HepG2 (cell line): ENCODE measurements around the gene PWP1. TPM values are rescaled to one million over a fixed set of nuclear protein-coding genes. Genes with fewer than 3 reads are reported as not detected.

ENCODE experiments used
- ARHGAP35 ChIP-seq: sonication (generic); formaldehyde crosslinking; IDR thresholded peaks from 2 replicates; pipeline ENCODE4 v1.9.0; 2022; ENCODE audit warnings: mild to moderate bottlenecking, inconsistent platforms, moderate library complexity, missing genetic modification reagents, borderline replicate concordance
- ATRX ChIP-seq: sonication (generic); formaldehyde crosslinking; IDR thresholded peaks from 2 replicates; pipeline ENCODE4 v1.4.0; 2020; ENCODE audit warnings: missing genetic modification reagents, borderline replicate concordance
- ONECUT2 ChIP-seq: sonication (generic); formaldehyde crosslinking; IDR thresholded peaks from 2 replicates; pipeline ENCODE4 v1.4.0; 2020; ENCODE audit warnings: missing genetic modification reagents
- U2AF1 ChIP-seq: fragments of 200-400 bp; formaldehyde crosslinking; optimal IDR thresholded peaks from 2 replicates; pipeline ENCODE3; 2017; ENCODE audit warnings: mild to moderate bottlenecking, low read depth, low read length
- YEATS2 ChIP-seq: sonication (generic); formaldehyde crosslinking; IDR thresholded peaks from 2 replicates; pipeline ENCODE4 v1.4.0; 2020; ENCODE audit warnings: missing genetic modification reagents, borderline replicate concordance
- ZNF407 ChIP-seq: sonication (generic); formaldehyde crosslinking; IDR thresholded peaks from one replicate; pipeline ENCODE4 v1.5.1; 2020; ENCODE audit warnings: mild to moderate bottlenecking, missing genetic modification reagents; ENCODE audit errors: not compliant biosample characterization
- ZNF577 ChIP-seq: sonication (generic); formaldehyde crosslinking; IDR thresholded peaks from 2 replicates; pipeline ENCODE4 v1.4.0; 2020; ENCODE audit warnings: mild to moderate bottlenecking, low read depth, missing genetic modification reagents, borderline replicate concordance
- polyA plus RNA-seq, 8 experiments: library from polyadenylated mRNA; depleted of rRNA in 3 of 8; stranded (reverse) in 7 of 8; unstranded in 1 of 8; fragments of >200 nt; fragmentation: Illumina TruSeq in 4 of 8; extraction: Trizol in 4 of 8; gene quantifications; 2 replicates each; pipeline versions ENCODE4 v1.2.1 to v1.2.3, GENCODE V29; 2011 to 2016; ENCODE audit warnings: low read depth in 4 of 8, missing spikeins in 1 of 8, mixed read lengths in 1 of 8; ENCODE audit not compliant: insufficient read depth in 1 of 8
- total RNA-seq, 5 experiments: library from RNA; depleted of rRNA; stranded (reverse); fragments of >200 nt; fragmentation: Illumina TruSeq; extraction: Trizol; gene quantifications; 2 replicates each; pipeline ENCODE4 v1.2.3, GENCODE V29; 2016; ENCODE audit warnings: low read depth in 1 of 5

Gene PWP1
- total and polyA plus RNA-seq, 2 of the 13 experiments (the other 11 are each of a cell fraction or from before 2014, with no cell fraction given), result 65.9 to 70.2 TPM

GRCh38 chr12:107679336-107679735 lies 6.3 kb upstream of the PWP1 start (continued):
- no peak for TF ChIP-seq ZNF407 (CRISPR knock-in tag)
- TF ChIP-seq ATRX (CRISPR knock-in tag), result no peak
- TF ChIP-seq ARHGAP35 (CRISPR knock-in tag), result no peak
- TF ChIP-seq ONECUT2, result no peak
- TF ChIP-seq U2AF1, result no peak
- TF ChIP-seq ZNF577 (CRISPR knock-in tag), result no peak
- no peak for TF ChIP-seq YEATS2 (CRISPR knock-in tag)
